Neural cell (in vitro differentiated cells): ENCODE data around the gene MAPK8IP3. TPM values are rescaled to one million over a fixed set of nuclear protein-coding genes. Genes with fewer than 3 reads are reported as not detected.

Experiments
- H2AFZ ChIP-seq: fragments of 200-600, 300-800 bp; sonication (generic), shearing (Covaris generic); 2 replicates; pipeline ENCODE4 v1.6.0; 2014; ENCODE audit warnings: low read depth, mild to moderate bottlenecking, antibody characterized with exemption, low read length, moderate library complexity
- H3F3A ChIP-seq: fragments of 200-600 bp; shearing (Covaris generic); 2 replicates; pipeline ENCODE4 v1.6.1; 2016; ENCODE audit warnings: mild to moderate bottlenecking, moderate library complexity, mixed read lengths, antibody characterized with exemption, low read length; ENCODE audit not compliant: insufficient read depth, poor library complexity, severe bottlenecking
- H3K27ac ChIP-seq: fragments of 200-600, 300-800 bp; sonication (generic), shearing (Covaris generic); 2 replicates; pipeline ENCODE4 v1.5.1; 2014; ENCODE audit warnings: mild to moderate bottlenecking, low read length, moderate library complexity
- H3K27me3 ChIP-seq: fragments of 300-800, 200-600 bp; sonication (generic), shearing (Covaris generic); 2 replicates; pipeline ENCODE4 v1.6.0; 2014; ENCODE audit warnings: mild to moderate bottlenecking, low read depth, low read length, moderate library complexity; ENCODE audit not compliant: insufficient read depth
- H3K36me3 ChIP-seq: fragments of 300-800, 200-600 bp; sonication (generic), shearing (Covaris generic); 2 replicates; pipeline ENCODE4 v1.5.1; 2014; ENCODE audit warnings: mild to moderate bottlenecking, antibody characterized with exemption, low read length, moderate library complexity; ENCODE audit not compliant: insufficient read depth
- H3K4me2 ChIP-seq: fragments of 300-800, 200-600 bp; sonication (generic), shearing (Covaris generic); 2 replicates; pipeline ENCODE4 v1.6.0; 2014; ENCODE audit warnings: mild to moderate bottlenecking, low read length
- H3K4me3 ChIP-seq: fragments of 300-800, 200-600 bp; sonication (generic), shearing (Covaris generic); 2 replicates; pipeline ENCODE4 v1.5.1; 2014; ENCODE audit warnings: mild to moderate bottlenecking, low read length, moderate library complexity
- H3K79me2 ChIP-seq: fragments of 200-600 bp; shearing (Covaris generic); replicated peaks from 2 replicates; pipeline ENCODE4 v1.6.0; 2014; ENCODE audit warnings: mild to moderate bottlenecking, low read length, moderate library complexity; ENCODE audit not compliant: insufficient read depth
- H3K9ac ChIP-seq: fragments of 300-800, 200-600 bp; sonication (generic), shearing (Covaris generic); 2 replicates; pipeline ENCODE4 v1.6.1; 2016; ENCODE audit warnings: mild to moderate bottlenecking, low read length, mixed read lengths
- H3K9me2 ChIP-seq: fragments of 200-600 bp; shearing (Covaris generic); 2 replicates; pipeline ENCODE4 v1.6.1; 2016; ENCODE audit warnings: mild to moderate bottlenecking, low read length, mixed read lengths; ENCODE audit not compliant: insufficient read depth
- H3K9me3 ChIP-seq: fragments of 200-600, 300-800 bp; sonication (generic), shearing (Covaris generic); 2 replicates; pipeline ENCODE4 v1.6.1; 2016; ENCODE audit warnings: mild to moderate bottlenecking, mixed run types, low read length, moderate library complexity, mixed read lengths
- H4K20me1 ChIP-seq: fragments of 200-600 bp; shearing (Covaris generic); 2 replicates; pipeline ENCODE4 v1.6.1; 2016; ENCODE audit warnings: mild to moderate bottlenecking, mixed run types; ENCODE audit not compliant: insufficient read depth
- EP300 ChIP-seq: fragments of 450-650 bp; conservative IDR thresholded peaks from 2 replicates; pipeline ENCODE4 v1.6.1; 2014; ENCODE audit warnings: antibody characterized with exemption, mild to moderate bottlenecking, moderate library complexity; ENCODE audit not compliant: poor library complexity, severe bottlenecking
- EZH2 ChIP-seq: fragments of 200-600, 300-800 bp; shearing (Covaris generic), sonication (generic); IDR thresholded peaks from 2 replicates; pipeline ENCODE4 v1.6.1; 2014; ENCODE audit warnings: antibody characterized with exemption, low read length, borderline replicate concordance, mild to moderate bottlenecking; ENCODE audit not compliant: insufficient read depth, poor library complexity, severe bottlenecking
- MXI1 ChIP-seq: fragments of 450-650 bp; conservative IDR thresholded peaks from 2 replicates; pipeline ENCODE4 v1.6.1; 2014; ENCODE audit warnings: antibody characterized with exemption, mild to moderate bottlenecking; ENCODE audit not compliant: poor library complexity, severe bottlenecking
- POLR2AphosphoS5 ChIP-seq: IDR thresholded peaks from 2 replicates; pipeline ENCODE4 v1.6.1; 2012
- RAD21 ChIP-seq: fragments of 450-650 bp; conservative IDR thresholded peaks from 2 replicates; pipeline ENCODE4 v1.6.1; 2014; ENCODE audit warnings: antibody characterized with exemption, mild to moderate bottlenecking, moderate library complexity
- SMC3 ChIP-seq: fragments of 450-650 bp; conservative IDR thresholded peaks from 2 replicates; pipeline ENCODE4 v1.6.1; 2014; ENCODE audit warnings: antibody characterized with exemption, mild to moderate bottlenecking, moderate library complexity; ENCODE audit not compliant: poor library complexity
- TAF1 ChIP-seq: IDR thresholded peaks from 2 replicates; pipeline ENCODE4 v1.6.1; 2012; ENCODE audit warnings: low read depth
- polyA plus RNA-seq: library from polyadenylated mRNA; depleted of rRNA; stranded (reverse); fragments of >200 nt; gene quantifications from 2 replicates; pipeline ENCODE4 v1.2.3, GENCODE V29; 2014
- TF ChIP-seq, protein P1 (sequence below): IDR thresholded peaks from 2 replicates; pipeline ENCODE4 v1.6.1; 2012; ENCODE audit warnings: borderline replicate concordance
- TF ChIP-seq, protein P2 (sequence below): fragments of 450-650 bp; IDR thresholded peaks from 2 replicates; pipeline ENCODE4 v1.5.1; 2014; ENCODE audit warnings: antibody characterized with exemption, mild to moderate bottlenecking, moderate library complexity; ENCODE audit not compliant: poor library complexity, severe bottlenecking

The MAPK8IP3 gene
- polyA plus RNA-seq, 1 donor from 2014 or later = 51.0 TPM

DNA sequence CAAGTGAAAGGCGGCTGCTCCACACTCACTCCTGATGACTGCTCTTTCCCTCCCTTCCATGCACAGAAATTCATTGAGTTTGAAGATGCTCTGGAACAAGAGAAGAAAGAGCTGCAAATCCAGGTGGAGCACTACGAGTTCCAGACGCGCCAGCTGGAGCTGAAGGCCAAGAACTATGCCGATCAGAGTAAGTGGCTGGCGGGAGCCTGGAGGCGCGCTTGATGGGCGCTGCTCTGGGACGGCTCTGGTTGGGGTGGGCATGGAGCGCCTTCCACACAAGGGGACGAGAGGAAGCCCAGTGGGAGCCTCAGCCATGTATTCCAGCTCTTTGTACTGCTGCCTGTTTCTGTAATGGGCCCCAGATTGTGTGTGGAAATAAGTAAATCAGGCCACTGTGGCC is 18.5 kb downstream of the MAPK8IP3 start:
- no peaks in the 10 kb centered on the region for H3K9me3 ChIP-seq
- no peak overlapping the region for H3K4me3 ChIP-seq
- no peaks in the 10 kb centered on the region for H3K9me2 ChIP-seq
- no peak overlapping the region for H2AFZ ChIP-seq
- H3K36me3 ChIP-seq = no peaks in the 10 kb centered on the region
- H3K9ac ChIP-seq = no peak overlapping the region
- H3F3A ChIP-seq = no peaks in the 10 kb centered on the region
- no peak overlapping the region for H3K27ac ChIP-seq
- H3K27me3 ChIP-seq = no peaks in the 10 kb centered on the region
- no peaks in the 10 kb centered on the region for H4K20me1 ChIP-seq
- H3K4me2 ChIP-seq = no peak overlapping the region
- TF ChIP-seq RAD21 = no peak
- TF ChIP-seq, protein P1, sequence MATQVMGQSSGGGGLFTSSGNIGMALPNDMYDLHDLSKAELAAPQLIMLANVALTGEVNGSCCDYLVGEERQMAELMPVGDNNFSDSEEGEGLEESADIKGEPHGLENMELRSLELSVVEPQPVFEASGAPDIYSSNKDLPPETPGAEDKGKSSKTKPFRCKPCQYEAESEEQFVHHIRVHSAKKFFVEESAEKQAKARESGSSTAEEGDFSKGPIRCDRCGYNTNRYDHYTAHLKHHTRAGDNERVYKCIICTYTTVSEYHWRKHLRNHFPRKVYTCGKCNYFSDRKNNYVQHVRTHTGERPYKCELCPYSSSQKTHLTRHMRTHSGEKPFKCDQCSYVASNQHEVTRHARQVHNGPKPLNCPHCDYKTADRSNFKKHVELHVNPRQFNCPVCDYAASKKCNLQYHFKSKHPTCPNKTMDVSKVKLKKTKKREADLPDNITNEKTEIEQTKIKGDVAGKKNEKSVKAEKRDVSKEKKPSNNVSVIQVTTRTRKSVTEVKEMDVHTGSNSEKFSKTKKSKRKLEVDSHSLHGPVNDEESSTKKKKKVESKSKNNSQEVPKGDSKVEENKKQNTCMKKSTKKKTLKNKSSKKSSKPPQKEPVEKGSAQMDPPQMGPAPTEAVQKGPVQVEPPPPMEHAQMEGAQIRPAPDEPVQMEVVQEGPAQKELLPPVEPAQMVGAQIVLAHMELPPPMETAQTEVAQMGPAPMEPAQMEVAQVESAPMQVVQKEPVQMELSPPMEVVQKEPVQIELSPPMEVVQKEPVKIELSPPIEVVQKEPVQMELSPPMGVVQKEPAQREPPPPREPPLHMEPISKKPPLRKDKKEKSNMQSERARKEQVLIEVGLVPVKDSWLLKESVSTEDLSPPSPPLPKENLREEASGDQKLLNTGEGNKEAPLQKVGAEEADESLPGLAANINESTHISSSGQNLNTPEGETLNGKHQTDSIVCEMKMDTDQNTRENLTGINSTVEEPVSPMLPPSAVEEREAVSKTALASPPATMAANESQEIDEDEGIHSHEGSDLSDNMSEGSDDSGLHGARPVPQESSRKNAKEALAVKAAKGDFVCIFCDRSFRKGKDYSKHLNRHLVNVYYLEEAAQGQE = no peak
- TF ChIP-seq EZH2 = no peak
- TF ChIP-seq POLR2AphosphoS5 = no peak
- no peak for TF ChIP-seq TAF1
- TF ChIP-seq EP300 = no peak
- TF ChIP-seq MXI1 = no peak
- TF ChIP-seq, protein P2, sequence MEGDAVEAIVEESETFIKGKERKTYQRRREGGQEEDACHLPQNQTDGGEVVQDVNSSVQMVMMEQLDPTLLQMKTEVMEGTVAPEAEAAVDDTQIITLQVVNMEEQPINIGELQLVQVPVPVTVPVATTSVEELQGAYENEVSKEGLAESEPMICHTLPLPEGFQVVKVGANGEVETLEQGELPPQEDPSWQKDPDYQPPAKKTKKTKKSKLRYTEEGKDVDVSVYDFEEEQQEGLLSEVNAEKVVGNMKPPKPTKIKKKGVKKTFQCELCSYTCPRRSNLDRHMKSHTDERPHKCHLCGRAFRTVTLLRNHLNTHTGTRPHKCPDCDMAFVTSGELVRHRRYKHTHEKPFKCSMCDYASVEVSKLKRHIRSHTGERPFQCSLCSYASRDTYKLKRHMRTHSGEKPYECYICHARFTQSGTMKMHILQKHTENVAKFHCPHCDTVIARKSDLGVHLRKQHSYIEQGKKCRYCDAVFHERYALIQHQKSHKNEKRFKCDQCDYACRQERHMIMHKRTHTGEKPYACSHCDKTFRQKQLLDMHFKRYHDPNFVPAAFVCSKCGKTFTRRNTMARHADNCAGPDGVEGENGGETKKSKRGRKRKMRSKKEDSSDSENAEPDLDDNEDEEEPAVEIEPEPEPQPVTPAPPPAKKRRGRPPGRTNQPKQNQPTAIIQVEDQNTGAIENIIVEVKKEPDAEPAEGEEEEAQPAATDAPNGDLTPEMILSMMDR = no peak
- no peak for TF ChIP-seq SMC3
- peaks cover 13% of the 10 kb centered on the region for H3K79me2 ChIP-seq

DNA sequence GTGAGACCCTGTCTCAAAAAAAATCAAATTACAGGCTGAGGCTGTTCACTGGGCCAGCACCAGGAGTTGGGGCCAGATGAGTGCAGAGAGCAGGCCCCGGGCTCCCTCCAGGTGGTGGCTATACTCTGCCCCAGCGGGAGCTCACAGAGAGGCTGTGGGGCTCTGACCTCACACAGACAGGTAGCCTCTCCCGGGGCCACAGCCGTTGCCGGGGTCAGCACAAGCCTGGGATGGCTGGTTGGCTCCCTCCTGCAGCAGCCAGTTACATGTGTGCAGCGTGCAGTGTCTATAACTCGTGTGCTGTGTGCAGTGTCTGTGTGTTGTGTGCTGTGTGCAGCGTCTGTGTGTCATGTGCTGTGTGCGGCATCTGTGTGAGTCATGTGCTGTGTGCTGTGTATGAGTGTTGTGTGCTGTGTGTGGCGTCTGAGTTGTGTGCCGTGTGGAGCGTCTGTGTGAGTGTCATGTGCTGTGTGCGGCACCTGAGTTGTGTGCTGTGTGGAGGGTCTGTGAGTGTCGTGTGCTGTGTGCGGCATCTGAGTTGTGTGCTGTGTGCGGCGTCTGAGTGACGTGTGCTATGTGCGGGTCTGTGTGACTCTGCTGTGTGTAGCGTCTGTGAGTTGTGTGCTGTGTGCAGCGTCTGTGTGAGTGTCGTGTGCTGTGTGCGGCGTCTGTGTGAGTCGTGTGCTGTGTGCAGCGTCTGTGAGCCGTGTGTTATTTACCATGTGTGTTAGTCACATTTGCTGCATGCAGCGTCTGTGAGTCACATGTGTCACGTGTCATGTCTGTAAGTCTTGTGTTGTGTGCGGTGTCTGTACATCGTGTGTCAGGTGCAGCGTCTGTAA is 20.9 kb downstream of the MAPK8IP3 start:
- Histone ChIP-seq H3F3A (no peaks in the 10 kb centered on the region), H3K79me2 (peaks cover 13% of the 10 kb centered on the region), H3K4me3 (no peak overlapping the region), H3K36me3 (no peaks in the 10 kb centered on the region), H3K27ac (no peak overlapping the region), H2AFZ (no peak overlapping the region), H3K9ac (no peak overlapping the region), H4K20me1 (no peaks in the 10 kb centered on the region), H3K9me3 (no peaks in the 10 kb centered on the region), H3K4me2 (no peak overlapping the region), H3K9me2 (no peaks in the 10 kb centered on the region), H3K27me3 (no peaks in the 10 kb centered on the region)
- TF ChIP-seq TAF1 (no peak), EP300 (no peak), MXI1 (no peak)
- TF ChIP-seq, protein P1 = no peak
